ENCODE measurements around the gene USP48.

The USP48 gene

DNA sequence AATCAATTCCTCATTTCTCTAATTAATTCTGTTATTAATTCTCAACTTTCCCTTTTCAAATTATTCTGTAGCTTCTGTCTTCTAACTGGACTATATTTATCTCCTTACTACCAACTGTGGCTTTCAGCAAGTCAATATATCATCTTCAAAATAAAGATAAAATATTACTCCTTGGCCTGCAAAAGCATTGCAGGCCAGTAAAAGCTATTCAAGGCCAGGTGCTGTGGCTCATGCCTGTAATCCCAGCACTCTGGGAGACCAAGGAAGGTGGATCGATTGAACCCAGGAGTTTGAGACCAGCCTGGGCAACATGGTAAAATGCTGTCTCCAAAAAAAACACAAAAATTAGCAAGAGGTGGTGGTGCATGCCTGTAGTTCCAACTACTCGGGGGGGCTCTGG lies 27.9 kb downstream of the USP48 start:
- H3K27me3 ChIP-seq = no peaks in the 10 kb centered on the region
- H3K9me3 ChIP-seq (replicated peaks in 1 of 11) = no peaks in the 10 kb centered on the region
- TF ChIP-seq Cebpa-rat (IDR thresholded peaks at IDR 0.05) = no peak
- peaks cover 69 to 80% (median 76%) of the 10 kb centered on the region in 11 experiments for H3K36me3 ChIP-seq
- peaks cover 7 to 25% (median 20%) of the 10 kb centered on the region in 10 experiments; a peak in 17 of 20 replicates for H3K4me1 ChIP-seq
- peaks cover 0 to 65% (median 10%) of the 10 kb centered on the region in 11 experiments; a peak in 13 of 22 replicates for H4K20me1 ChIP-seq
- no peak overlapping the region for H3K27ac ChIP-seq
- no peak overlapping the region for H3K4me3 ChIP-seq
- no peak overlapping the region for H3K4me2 ChIP-seq
- H3K9ac ChIP-seq = no peak overlapping the region

DNA sequence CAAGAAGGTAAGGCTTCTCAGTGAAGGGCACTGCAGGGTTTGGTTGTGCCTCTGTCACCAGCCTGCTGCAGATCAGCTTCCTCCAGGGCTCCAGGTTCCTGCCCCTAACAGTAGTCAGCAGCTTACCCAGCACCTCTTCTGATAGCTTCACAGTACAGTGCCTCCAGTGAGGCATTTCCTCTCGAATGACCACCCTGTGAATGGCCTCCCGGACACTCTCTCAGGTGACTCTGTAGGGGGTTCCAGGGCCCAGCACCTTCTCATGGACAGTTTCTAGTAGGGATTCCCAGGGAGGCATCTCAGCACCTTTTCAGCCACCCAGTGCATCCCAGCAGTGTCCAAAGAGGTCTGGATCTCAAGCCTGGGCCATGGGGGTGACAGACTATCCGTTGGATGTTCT lies 28.4 kb downstream of the USP48 start:
- Histone ChIP-seq H3K4me3 (no peak overlapping the region), H3K27ac (peak overlapping the region in 1 of 11 experiments; percentile 18; a peak in 1 of 22 replicates), H3K27me3 (no peaks in the 10 kb centered on the region), H3K36me3 (peaks cover 73 to 85% (median 81%) of the 10 kb centered on the region in 11 experiments), H3K4me2 (no peak overlapping the region), H3K9ac (no peak overlapping the region), H4K20me1 (peaks cover 0 to 65% (median 10%) of the 10 kb centered on the region in 11 experiments; a peak in 14 of 22 replicates), H3K4me1 (peaks cover 4 to 21% (median 15%) of the 10 kb centered on the region in 10 experiments; a peak in 17 of 20 replicates), H3K9me3 (replicated peaks in 1 of 11) (no peaks in the 10 kb centered on the region)
- TF ChIP-seq Cebpa-rat (IDR thresholded peaks at IDR 0.05) = no peak

DNA sequence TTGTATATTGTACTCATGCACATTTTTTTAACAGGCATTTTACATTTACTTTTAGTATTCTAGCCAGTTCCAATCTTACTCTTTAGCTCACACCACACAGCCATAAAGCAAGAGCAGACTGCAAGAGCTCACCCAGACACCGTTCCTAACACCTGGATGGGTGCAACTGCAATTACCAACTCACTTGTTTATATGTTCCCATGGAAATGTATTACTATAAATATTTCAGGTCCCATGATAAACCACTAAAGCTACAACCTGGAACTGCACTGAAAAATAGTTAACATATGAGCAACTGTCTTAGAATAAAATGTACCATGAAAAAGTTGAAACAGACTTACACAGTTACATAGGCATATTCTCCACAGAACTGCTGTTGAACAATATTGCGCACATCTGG lies 30.8 kb downstream of the USP48 start:
- H3K36me3 ChIP-seq = peaks cover 97 to 100% (median 99%) of the 10 kb centered on the region in 11 experiments
- no peak overlapping the region for H3K4me2 ChIP-seq
- no peak for TF ChIP-seq Cebpa-rat (IDR thresholded peaks at IDR 0.05)
- H3K27me3 ChIP-seq = no peaks in the 10 kb centered on the region
- no peaks in the 10 kb centered on the region for H3K4me1 ChIP-seq
- H4K20me1 ChIP-seq = peaks cover 0 to 47% (median 8%) of the 10 kb centered on the region in 11 experiments; a peak in 10 of 22 replicates
- H3K9ac ChIP-seq = no peak overlapping the region
- no peak overlapping the region for H3K27ac ChIP-seq
- no peaks in the 10 kb centered on the region for H3K9me3 ChIP-seq (replicated peaks in 1 of 11)
- no peak overlapping the region for H3K4me3 ChIP-seq

DNA sequence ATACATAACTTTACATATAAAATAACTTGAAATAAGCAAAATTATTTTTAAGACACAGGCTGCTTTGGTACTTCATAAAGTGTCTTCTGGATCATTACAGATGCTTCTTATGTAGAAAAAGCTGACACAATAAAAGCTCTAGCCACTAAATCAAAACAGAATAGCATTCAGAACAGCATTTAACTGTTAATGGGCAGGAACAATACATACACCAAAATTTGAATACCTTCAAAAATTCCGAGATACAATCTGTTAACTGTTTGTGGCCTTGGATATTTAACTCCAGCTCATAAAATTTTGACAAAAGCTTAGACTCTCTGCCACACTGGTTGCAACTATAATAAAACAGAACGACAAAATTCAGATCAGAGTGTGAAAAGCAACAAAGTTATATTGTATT lies 31.7 kb downstream of the USP48 start:
- H3K4me1 ChIP-seq = no peaks in the 10 kb centered on the region
- H3K27ac ChIP-seq = no peak overlapping the region
- H4K20me1 ChIP-seq = peaks cover 0 to 42% (median 7%) of the 10 kb centered on the region in 11 experiments; a peak in 9 of 22 replicates
- no peaks in the 10 kb centered on the region for H3K9me3 ChIP-seq (replicated peaks in 1 of 11)
- H3K4me2 ChIP-seq = no peak overlapping the region
- no peaks in the 10 kb centered on the region for H3K27me3 ChIP-seq
- H3K9ac ChIP-seq = no peak overlapping the region
- H3K4me3 ChIP-seq = no peak overlapping the region
- H3K36me3 ChIP-seq = peaks cover 99 to 100% (median 100%) of the 10 kb centered on the region in 11 experiments
- no peak for TF ChIP-seq Cebpa-rat (IDR thresholded peaks at IDR 0.05)

DNA sequence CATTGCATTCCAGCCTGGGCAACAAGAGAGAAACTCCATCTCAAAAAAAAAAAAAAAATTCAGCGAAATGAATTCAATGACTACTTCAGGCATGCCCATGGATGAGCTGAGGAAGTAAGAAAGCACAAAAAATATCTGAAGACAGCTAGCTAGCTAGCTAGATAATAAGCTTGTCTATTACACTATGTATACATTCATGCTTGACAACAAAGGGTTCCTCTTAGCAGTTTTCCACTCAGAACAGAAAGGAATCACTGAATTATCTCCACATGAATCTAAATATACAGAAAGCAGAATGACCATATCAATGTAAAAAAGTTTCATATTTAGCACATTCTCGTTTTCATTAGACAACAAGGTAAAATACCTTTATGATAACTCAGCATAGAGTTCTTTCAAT lies 32.1 kb downstream of the USP48 start:
- no peak for TF ChIP-seq Cebpa-rat (IDR thresholded peaks at IDR 0.05)
- H3K27ac ChIP-seq = no peak overlapping the region
- H3K4me3 ChIP-seq = no peak overlapping the region
- no peak overlapping the region for H3K4me2 ChIP-seq
- no peaks in the 10 kb centered on the region for H3K27me3 ChIP-seq
- peaks cover 0 to 46% (median 7%) of the 10 kb centered on the region in 11 experiments; a peak in 9 of 22 replicates for H4K20me1 ChIP-seq
- no peaks in the 10 kb centered on the region for H3K4me1 ChIP-seq
- no peak overlapping the region for H3K9ac ChIP-seq
- H3K36me3 ChIP-seq = peaks cover 99 to 100% (median 100%) of the 10 kb centered on the region in 11 experiments
- no peaks in the 10 kb centered on the region for H3K9me3 ChIP-seq (replicated peaks in 1 of 11)

DNA sequence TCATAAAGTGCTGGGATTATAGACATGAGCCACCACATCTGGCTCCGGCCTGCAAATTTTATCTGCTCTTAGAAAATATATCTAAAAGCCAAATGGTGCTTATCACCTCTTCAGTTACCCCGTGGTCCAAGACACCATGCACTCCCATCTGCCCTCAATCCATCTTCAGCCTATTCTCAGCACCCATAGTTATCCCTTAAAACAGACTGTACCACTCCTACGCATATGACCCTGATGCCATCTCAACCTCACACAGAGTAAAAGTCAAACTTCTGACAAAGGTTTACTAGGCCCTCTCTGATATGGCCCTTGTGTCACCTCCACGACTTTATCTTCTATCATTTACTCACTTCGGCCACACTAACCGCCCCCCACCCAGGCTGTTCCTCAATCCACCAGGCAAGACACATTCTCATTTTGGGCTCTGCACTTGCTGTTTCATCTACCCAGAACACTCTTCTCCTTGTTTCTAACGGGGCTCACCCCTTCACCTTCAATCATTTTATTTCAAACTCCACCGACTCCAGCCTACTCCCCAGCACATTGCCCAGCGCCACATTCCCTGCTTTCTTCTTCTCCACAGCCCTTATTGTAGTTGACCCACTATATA lies 33.0 kb downstream of the USP48 start:
- no peak for TF ChIP-seq Cebpa-rat (IDR thresholded peaks at IDR 0.05)
- H3K4me2 ChIP-seq = no peak overlapping the region

DNA sequence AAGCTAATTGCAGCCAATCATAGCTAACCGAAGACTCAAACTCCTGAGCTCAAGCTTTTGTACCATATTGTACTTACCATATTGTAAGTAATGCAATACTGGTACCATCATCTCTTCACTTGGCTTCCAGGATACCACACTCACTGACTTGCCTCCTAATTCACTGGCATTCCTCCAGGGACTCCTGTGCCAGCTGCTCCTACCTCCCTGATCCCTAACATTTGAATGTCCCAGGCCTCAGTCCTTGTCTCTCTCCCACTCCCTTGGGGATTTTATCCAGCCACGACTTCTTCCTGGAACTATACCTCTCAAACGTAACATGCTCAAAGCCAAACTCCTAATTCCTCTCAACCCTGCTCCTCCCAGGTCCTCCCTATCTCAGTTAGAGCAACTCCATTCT lies 33.8 kb downstream of the USP48 start:
- H3K36me3 ChIP-seq = peaks cover 98 to 100% (median 100%) of the 10 kb centered on the region in 11 experiments
- no peaks in the 10 kb centered on the region for H3K4me1 ChIP-seq
- no peak overlapping the region for H3K4me3 ChIP-seq
- peaks cover 0 to 40% (median 7%) of the 10 kb centered on the region in 11 experiments; a peak in 7 of 22 replicates for H4K20me1 ChIP-seq
- H3K27ac ChIP-seq = peak overlapping the region in 1 of 11 experiments; percentile 9; a peak in 1 of 22 replicates
- no peak for TF ChIP-seq Cebpa-rat (IDR thresholded peaks at IDR 0.05)
- H3K9me3 ChIP-seq (replicated peaks in 1 of 11) = no peaks in the 10 kb centered on the region
- no peak overlapping the region for H3K9ac ChIP-seq
- H3K4me2 ChIP-seq = no peak overlapping the region
- H3K27me3 ChIP-seq = no peaks in the 10 kb centered on the region

More for the DNA sequence above, 33.0 kb downstream of the USP48 start:
- H3K9me3 ChIP-seq (replicated peaks in 1 of 11) = no peaks in the 10 kb centered on the region
- H3K4me1 ChIP-seq = no peaks in the 10 kb centered on the region
- no peaks in the 10 kb centered on the region for H3K27me3 ChIP-seq
- H3K9ac ChIP-seq = no peak overlapping the region
- H3K4me3 ChIP-seq = no peak overlapping the region
- peaks cover 0 to 48% (median 7%) of the 10 kb centered on the region in 11 experiments; a peak in 9 of 22 replicates for H4K20me1 ChIP-seq
- H3K27ac ChIP-seq = no peak overlapping the region
- peaks cover 98 to 100% (median 100%) of the 10 kb centered on the region in 11 experiments for H3K36me3 ChIP-seq

DNA sequence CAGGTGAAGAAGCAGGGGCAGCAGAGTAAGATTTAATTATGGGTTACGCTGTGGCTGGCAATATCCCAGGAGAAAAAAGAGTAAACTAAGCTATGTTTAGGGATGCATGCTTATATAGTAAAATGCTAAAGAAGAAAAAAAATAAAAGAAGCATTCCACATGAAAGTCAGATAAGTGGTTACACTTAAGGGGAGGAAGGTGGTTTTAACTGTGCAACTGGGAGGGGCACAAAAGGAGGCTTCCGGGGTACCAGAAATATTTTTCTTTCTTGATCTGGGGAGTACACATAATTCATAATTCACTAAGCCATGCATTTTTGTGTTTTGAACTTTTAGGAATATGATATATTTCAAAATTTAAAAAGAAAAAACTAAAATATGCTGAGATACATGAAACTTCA lies 39.5 kb downstream of the USP48 start:
- no peaks in the 10 kb centered on the region for H3K27me3 ChIP-seq
- no peak for TF ChIP-seq Cebpa-rat (IDR thresholded peaks at IDR 0.05)
- H3K4me2 ChIP-seq = no peak overlapping the region
- H3K9ac ChIP-seq = no peak overlapping the region
- no peaks in the 10 kb centered on the region for H3K9me3 ChIP-seq (replicated peaks in 1 of 11)
- no peak overlapping the region for H3K27ac ChIP-seq
- H3K4me3 ChIP-seq = no peak overlapping the region
- peaks cover 0 to 12% (median 0%) of the 10 kb centered on the region in 10 experiments; a peak in 2 of 20 replicates for H3K4me1 ChIP-seq
- H3K36me3 ChIP-seq = peaks cover 90 to 100% (median 99%) of the 10 kb centered on the region in 11 experiments
- peaks cover 0 to 9% (median 0%) of the 10 kb centered on the region in 11 experiments; a peak in 5 of 22 replicates for H4K20me1 ChIP-seq

DNA sequence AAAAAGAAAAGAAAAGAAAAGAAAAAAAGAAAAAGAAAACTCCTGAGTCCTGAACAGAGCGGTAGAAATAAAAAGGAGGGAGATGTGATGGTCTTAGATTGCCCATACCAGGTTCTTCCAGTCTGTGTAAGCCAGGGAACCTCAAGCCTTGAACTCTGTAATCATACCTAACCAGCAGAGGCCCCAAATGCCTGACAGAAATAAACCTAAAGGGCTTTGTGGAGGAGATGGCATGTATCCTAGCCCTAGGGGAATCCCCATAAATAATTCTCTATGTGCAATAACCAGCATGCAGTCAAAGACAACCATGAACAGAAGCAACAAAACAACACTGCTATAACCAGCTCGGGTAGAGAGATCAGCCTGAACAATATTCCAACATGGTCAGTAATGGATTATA lies 40.4 kb downstream of the USP48 start:
- H3K9me3 ChIP-seq (replicated peaks in 1 of 11) = no peaks in the 10 kb centered on the region
- peaks cover 0 to 12% (median 0%) of the 10 kb centered on the region in 10 experiments; a peak in 2 of 20 replicates for H3K4me1 ChIP-seq
- no peak overlapping the region for H3K27ac ChIP-seq
- no peak overlapping the region for H3K9ac ChIP-seq
- H3K4me3 ChIP-seq = no peak overlapping the region
- no peak for TF ChIP-seq Cebpa-rat (IDR thresholded peaks at IDR 0.05)
- no peaks in the 10 kb centered on the region for H3K27me3 ChIP-seq
- H3K36me3 ChIP-seq = peaks cover 87 to 100% (median 97%) of the 10 kb centered on the region in 11 experiments
- peaks cover 0 to 9% (median 0%) of the 10 kb centered on the region in 11 experiments; a peak in 5 of 22 replicates for H4K20me1 ChIP-seq
- no peak overlapping the region for H3K4me2 ChIP-seq

All from BLaER1 treated with 17β-estradiol and CSF1 and Interleukin-3, amounts not matched to agents 10 nM and 100 nM (cell line).